Activated T-helper 1 cell treated with Interleukin-2 at 50 U/mL for 16 hours (primary cell): ENCODE measurements around the gene KNOP1.

Source experiments
- DNase-seq: peaks from one replicate; pipeline ENCODE4 v3.0.0-alpha.2; 2020; ENCODE audit warnings: low read depth

Gene KNOP1

GRCh38 chr16:19707569-19708295 lies 10.3 kb downstream of the KNOP1 start:
- no peak for DNase-seq

GRCh38 chr16:19706846-19707245 lies 11.2 kb downstream of the KNOP1 start:
- no peak for DNase-seq

GRCh38 chr16:19705843-19706242 lies 12.2 kb downstream of the KNOP1 start:
- no peak for DNase-seq

- no peak for DNase-seq
Measured at GRCh38 chr16:19705146-19705501, 12.9 kb downstream of the KNOP1 start.

GRCh38 chr16:19704321-19705145 lies 13.5 kb downstream of the KNOP1 start:
- DNase-seq = no peak

- DNase-seq = no peak
Measured at GRCh38 chr16:19703172-19703889, 14.7 kb downstream of the KNOP1 start.

- no peak for DNase-seq
Measured at GRCh38 chr16:19701091-19701490, 16.9 kb downstream of the KNOP1 start.

- no peak for DNase-seq
Measured at GRCh38 chr16:19700319-19700781, 17.7 kb downstream of the KNOP1 start.

GRCh38 chr16:19699472-19699871 lies 18.6 kb downstream of the KNOP1 start:
- no peak for DNase-seq

GRCh38 chr16:19698480-19699465 lies 19.3 kb downstream of the KNOP1 start:
- DNase-seq = no peak

GRCh38 chr16:19697756-19698318 lies 20.2 kb downstream of the KNOP1 start:
- no peak for DNase-seq

- no peak for DNase-seq
Measured at GRCh38 chr16:19696961-19697360, 21.1 kb downstream of the KNOP1 start.

GRCh38 chr16:19696328-19696727 lies 21.7 kb downstream of the KNOP1 start:
- peak; percentile 64 for DNase-seq

GRCh38 chr16:19694989-19695388 lies 23.0 kb downstream of the KNOP1 start:
- DNase-seq = no peak

- DNase-seq = no peak
Measured at GRCh38 chr16:19691161-19691711, 26.8 kb downstream of the KNOP1 start.

GRCh38 chr16:19690196-19690595 lies 27.8 kb downstream of the KNOP1 start:
- DNase-seq = no peak

- no peak for DNase-seq
Measured at GRCh38 chr16:19689342-19689741, 28.7 kb downstream of the KNOP1 start.

GRCh38 chr16:19688396-19689024 lies 29.5 kb downstream of the KNOP1 start:
- no peak for DNase-seq

- DNase-seq = no peak
Measured at GRCh38 chr16:19687279-19687678, 30.7 kb downstream of the KNOP1 start.

GRCh38 chr16:19685176-19685575 lies 32.9 kb downstream of the KNOP1 start:
- DNase-seq = no peak
